Endothelial cell of umbilical vein (primary cell): Measurements from ENCODE around the gene TMEM225B.

ENCODE experiments used
- EZH2 ChIP-seq: IDR thresholded peaks from 2 replicates; pipeline ENCODE4 v1.6.1; 2012; ENCODE audit warnings: borderline replicate concordance, low read depth, mild to moderate bottlenecking, moderate library complexity, low read length, inconsistent platforms; ENCODE audit not compliant: severe bottlenecking
- POLR2AphosphoS5 ChIP-seq: IDR thresholded peaks from 2 replicates; pipeline ENCODE4 v1.6.1; 2012; ENCODE audit warnings: low read depth, mild to moderate bottlenecking, control low read depth, low read length, moderate library complexity; ENCODE audit not compliant: insufficient read depth
- TF ChIP-seq, protein P1 (sequence below), 2 donors: IDR thresholded peaks; 1 replicate in 1 of 2; 2 replicates in 1 of 2; pipeline ENCODE4 v1.5.1; 2011; ENCODE audit warnings: low read length in 2 of 2, mild to moderate bottlenecking in 2 of 2, moderate library complexity in 2 of 2, control low read depth in 1 of 2, inconsistent platforms in 1 of 2, low read depth in 1 of 2; ENCODE audit not compliant: insufficient read depth in 1 of 2; ENCODE audit errors: extremely low read depth in 1 of 2

DNA sequence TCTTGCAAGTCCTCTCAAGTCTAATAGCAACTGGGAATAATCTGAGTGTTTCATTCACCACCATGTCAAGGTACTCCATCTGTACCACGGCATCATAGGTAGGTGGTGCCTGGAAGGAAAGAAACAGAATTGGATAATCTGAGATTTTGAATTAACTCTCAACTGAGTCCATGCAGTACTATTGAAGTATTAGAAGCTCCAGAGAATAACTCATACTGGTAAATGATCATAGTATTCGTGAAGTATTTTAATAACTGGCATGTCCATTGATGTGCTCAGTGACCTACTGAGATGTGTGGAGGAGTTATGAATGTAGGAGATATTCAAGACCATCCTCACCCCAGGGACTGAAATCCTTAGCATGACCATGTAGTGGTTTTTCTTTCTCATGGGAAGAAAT, 54.6 kb downstream of the TMEM225B start:
- no peak for TF ChIP-seq POLR2AphosphoS5
- TF ChIP-seq, protein P1, sequence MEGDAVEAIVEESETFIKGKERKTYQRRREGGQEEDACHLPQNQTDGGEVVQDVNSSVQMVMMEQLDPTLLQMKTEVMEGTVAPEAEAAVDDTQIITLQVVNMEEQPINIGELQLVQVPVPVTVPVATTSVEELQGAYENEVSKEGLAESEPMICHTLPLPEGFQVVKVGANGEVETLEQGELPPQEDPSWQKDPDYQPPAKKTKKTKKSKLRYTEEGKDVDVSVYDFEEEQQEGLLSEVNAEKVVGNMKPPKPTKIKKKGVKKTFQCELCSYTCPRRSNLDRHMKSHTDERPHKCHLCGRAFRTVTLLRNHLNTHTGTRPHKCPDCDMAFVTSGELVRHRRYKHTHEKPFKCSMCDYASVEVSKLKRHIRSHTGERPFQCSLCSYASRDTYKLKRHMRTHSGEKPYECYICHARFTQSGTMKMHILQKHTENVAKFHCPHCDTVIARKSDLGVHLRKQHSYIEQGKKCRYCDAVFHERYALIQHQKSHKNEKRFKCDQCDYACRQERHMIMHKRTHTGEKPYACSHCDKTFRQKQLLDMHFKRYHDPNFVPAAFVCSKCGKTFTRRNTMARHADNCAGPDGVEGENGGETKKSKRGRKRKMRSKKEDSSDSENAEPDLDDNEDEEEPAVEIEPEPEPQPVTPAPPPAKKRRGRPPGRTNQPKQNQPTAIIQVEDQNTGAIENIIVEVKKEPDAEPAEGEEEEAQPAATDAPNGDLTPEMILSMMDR (IDR thresholded peaks at IDR 0.05; ENCODE audit: extremely low read depth in 1 of 2, insufficient read depth in 1 of 2, low read depth in 1 of 2, low read length in 2 of 2): no peak
- no peak for TF ChIP-seq EZH2
